Measurements from ENCODE around the gene AGBL3.
A peak's percentile ranks its signal among the peaks of the same experiment; 100 is the strongest.
"Not testable (repeated sequence)": the region's sequence is repeated elsewhere in the genome, so short reads cannot be mapped to it uniquely, and the experiment has no call there.

The AGBL3 gene

DNA sequence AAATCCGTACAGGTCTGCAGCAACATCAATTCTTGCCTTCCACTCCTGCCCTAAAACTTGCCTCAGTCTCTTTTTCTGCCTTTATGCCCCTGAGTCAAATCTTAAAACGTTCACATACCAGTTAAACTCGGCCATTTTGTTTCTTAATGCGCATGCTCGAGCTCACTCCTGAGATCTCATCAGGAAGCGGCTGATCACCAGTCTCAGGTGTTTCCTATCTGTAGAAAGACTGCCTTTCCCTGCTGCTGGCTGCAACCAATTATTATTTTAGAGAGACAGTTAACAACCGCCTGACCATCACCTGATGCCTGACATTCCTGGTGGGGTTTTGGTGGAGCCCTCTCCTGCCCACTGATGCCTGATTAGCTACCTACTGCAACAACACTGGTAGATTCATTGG is 91.3 kb downstream of the AGBL3 start:
- DNase-seq (ENCODE audit: low read depth) = no peak

DNA sequence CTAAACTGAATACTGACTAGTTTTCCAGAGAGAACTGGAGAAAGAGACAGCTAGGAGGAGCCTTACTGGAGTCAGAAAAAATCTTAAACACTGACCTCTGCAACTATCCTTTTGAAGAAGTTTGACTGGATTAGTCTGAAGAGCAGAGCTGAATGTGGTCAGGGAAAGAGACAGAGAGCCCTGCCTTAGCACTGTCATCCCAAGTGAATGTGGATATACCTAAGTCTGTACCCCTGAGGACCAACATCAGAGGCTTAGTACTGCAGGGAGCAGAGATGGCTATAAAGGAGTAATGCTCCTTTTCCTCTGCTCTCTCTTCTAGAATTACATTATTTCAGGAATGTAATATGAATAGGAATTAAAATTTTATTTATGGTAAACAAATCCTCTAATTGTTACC is 91.7 kb downstream of the AGBL3 start:
- DNase-seq (ENCODE audit: low read depth) = no peak

DNA sequence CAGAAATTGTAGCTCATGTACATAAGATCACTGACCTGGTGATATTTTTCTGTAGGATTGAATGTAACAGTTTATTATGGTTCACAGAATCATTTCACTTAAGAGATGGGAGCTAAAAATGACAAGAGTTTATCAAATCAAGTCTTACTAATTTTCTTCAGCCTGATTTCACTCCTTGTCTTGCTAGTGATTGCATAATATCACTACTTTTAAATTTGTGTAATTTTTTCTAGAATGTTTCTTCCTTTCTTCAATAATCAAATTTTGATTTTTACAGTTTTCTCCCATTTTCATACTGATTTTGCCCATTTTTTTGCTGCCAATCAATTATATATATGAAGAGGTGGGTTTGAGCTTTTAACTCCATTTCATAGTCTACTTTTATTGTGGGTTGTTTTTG is 92.8 kb downstream of the AGBL3 start:
- no peak for DNase-seq (ENCODE audit: low read depth)

DNA sequence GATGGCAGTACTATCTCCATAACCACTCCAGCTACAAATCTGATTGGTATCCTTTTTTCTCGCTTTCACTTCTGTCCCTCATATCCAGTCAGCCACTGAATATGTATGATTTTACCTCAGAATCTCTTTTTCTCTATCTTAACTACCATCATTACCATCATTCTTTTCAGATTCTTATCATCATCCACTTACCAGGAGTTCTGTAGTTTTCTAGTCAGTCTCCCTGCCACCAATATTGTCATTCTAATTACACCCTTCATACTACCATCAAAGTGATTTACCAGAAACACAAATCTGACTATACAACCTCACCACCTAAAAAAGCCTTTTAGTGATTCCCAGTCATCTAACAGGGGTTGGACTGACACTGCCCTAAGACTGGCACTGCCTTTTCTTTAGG is 96.7 kb downstream of the AGBL3 start:
- DNase-seq (ENCODE audit: low read depth) = no peak

DNA sequence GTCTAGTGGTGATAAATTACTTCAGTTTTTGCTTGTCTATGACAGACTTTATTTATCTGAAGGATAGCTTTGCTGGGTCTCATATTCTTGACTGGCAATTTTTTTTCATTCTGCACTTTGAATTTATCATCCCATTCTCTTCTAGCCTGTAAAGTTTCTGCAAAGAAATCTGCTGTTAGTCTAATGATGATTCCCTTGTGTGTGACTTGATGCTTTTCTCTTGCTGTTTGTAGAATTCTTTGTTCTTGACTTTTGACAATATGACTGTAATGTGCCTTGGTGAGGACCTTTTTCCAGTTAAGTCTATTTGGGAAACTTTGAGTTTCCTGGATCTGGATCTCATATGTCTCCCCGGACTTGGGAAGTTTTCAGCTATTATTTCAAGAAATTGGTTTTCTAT is 102.3 kb downstream of the AGBL3 start:
- no peak for DNase-seq (ENCODE audit: low read depth)

DNA sequence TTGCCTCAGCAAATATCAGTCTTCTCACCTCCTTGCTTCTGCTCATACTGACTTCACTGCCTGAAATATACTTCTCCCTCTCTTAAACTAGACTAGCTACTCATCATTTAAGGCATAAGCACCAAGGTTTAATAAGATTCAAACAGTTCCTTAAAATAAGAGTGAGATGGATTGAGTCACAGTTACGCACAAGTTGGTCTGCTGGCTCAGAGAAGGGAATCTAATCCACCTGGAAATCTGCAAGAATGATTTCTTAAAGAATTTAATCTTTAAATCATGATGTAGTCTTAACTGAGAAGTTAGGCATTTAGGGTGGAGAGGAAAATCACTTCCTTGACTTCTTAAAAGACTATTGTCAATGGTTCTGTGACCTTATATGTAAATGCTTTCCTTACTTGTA is 105.4 kb downstream of the AGBL3 start:
- no peak for DNase-seq (ENCODE audit: low read depth)

DNA sequence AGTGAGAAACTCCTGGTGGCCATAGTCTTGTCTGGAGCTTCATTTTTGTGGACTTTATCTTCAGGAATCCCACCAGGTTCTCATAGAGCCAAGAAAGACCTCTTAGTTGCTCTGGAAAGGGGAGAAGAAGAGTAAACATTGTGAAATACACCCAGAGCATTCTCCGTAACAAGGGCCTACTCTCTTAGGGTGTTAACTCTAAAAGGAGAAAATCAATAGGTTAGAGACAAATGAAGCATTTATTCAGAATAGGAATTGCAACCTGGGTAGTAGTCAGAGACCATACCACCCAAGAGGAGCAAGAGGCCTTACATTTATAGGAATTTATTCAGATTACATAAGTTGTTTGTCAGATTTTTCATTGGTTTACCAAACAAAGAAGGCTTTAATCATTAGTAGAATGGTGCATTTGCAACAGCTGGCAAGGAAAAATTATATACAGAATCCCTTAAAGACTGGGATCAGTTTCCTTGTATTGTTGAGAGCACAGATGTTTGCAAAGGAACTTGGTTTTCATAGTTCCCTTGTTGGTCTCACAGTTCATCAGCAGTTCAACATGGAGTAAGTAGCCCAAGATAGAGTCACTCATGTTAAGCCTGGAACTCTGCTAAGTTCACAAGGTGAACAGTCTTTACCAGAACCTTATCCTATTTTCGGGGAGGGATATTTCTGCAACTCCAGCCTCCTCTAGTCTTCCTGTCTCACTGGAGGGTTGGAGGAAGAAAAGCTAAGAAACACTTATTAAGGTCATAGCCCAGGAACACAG is 108.3 kb downstream of the AGBL3 start:
- no peak for DNase-seq (ENCODE audit: low read depth)

DNA sequence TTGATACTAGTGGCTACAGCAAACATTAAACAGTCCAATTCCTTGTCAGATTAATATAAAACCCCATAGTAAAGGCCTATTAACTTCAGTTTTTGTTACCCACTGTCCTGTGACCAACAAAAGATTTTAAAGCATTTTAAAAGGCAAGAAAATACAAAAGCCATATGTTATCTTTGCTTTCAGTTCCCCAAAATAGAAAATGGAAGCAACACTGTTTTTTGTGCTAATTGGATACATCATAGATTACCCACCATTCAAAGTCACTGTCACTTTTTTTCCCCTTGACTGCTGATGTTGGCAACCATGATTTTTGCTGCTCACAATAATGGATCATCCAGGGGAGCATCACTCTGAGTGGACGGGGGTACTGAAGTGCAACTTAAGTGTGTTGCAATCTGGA is 109.1 kb downstream of the AGBL3 start:
- no peak for DNase-seq (ENCODE audit: low read depth)

DNA sequence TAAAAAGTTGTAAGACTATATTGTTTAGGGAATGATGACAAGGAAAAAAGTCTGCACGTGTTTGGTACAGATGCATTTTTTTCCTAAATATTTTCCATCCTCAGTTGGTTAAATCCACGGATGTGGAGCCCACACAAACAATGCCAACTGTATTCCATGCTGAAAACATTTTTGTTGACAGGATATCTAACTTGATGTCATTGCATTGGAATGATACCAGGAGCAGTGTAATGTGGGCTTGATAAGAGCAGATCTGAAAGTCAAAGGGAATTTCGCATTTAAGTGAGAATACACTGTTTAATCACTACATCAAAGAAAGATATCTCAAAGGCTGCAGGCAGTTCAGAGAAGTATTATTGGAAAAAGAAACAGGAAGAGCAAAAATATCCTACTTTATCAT is 112.1 kb downstream of the AGBL3 start:
- DNase-seq (ENCODE audit: low read depth) = no peak

DNA sequence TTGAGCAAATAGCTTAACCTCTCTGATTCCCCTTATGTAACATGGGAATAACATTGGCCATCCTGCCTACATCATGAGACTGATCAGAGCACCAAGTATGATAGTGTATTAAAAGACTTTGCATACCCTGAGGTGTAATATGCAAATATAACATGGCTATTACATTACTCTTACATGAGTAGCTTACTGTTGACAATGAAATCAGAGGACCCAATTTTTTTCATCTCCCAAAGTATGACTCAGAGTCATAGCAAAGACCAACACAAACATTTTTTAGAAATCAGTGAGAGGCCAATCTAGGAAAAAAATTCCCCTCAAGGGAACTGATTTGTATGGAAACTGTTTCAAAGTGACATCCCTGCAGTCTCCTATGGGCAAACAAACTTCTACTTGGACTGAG is 114.5 kb downstream of the AGBL3 start:
- DNase-seq (ENCODE audit: low read depth) = peak; percentile 4

DNA sequence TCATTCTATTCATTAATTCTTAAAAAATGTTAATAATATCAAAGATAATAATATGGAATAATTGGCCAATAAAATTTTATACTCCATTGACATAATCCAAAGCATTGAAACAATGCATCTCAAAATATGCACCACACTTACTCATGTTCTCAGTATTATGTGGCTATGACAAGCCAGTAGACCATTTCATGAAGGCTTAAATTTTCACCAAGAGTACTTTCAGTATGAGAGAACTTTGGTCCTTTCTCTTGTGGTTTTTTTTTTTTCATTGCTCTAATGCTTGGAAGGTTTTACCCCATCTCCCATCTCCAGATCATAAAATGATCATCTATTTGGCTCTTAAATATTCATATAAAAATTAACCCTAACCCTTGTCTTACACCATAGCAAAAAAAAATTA is 116.1 kb downstream of the AGBL3 start:
- DNase-seq (ENCODE audit: low read depth) = no peak

DNA sequence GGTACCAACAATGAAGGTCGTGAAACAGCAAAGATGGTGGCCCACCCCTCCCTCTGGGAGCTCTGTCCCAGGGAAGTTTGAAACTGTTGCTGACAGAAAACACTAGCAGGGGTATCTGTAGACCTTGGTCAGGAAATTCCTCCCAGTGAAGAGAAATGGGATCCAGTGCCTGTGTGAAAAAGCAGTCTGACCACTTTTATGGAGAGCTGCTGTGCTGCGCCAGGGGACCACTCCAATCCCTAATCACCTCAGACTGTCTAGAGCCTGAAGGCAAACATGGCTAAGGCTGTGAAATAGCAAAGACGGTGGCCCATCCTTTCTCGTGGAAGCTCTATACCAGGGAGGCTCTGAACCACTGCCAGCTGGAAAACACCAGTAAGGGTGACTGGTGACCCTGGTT is 123.3 kb downstream of the AGBL3 start:
- no peak for DNase-seq (ENCODE audit: low read depth)

DNA sequence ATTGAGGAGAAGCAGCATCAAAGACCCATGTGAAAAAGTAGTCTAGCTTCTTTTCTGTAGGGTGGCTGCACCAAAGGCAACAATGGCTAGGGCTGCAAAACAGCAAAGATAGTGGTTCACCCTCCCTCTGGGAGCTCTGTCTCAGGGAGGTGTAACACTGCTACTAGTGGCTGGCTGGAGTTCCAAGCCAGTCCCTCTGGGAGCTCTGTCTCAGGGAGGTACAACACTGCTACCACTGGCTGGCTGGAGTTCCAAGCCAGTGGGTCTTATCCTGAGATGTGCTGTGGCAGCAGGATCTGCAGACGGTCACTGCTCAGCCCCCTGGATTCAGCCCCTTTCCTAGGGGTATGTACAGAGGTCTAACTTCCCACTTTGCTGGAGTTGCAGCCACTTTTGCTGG is 123.7 kb downstream of the AGBL3 start:
- DNase-seq (ENCODE audit: low read depth) = no peak

DNA sequence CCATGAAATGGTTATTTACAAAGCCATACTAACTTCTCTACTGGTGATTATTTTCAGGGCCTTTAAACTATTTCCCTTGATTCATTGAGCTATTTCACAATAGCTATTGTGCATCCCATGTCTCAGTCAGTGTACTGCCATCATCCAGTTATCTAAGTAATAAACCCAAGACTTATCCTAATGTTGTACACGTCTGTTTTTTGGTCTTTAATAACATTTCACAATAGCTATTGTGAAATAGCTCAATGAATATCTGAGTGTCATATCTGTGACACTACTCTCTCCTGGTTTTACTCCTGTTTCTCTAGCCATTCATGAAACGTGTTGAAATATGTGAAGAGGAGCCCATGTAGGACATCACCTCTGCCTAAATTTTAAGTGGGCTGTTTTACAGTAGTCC is 125.1 kb downstream of the AGBL3 start:
- DNase-seq (ENCODE audit: low read depth) = no peak

DNA sequence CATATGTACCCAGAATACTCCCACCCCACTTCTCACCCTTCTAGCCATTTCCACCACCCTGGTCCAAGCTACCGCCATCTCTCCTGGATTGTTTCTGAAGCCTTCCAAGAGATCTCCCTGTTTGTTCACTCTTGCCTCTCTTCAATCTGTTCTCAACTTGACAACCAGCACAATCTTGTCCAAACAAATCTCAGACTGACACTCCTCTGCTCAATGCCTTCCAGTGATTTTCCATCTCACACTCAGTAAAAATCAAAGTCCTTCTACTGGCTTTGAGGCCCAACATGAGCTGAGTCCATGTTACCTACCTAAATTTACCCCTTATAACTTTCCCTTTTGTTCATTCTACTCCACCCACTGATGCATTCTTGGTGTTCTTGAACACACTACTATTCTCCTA is 128.3 kb downstream of the AGBL3 start:
- no peak for DNase-seq (ENCODE audit: low read depth)

DNA sequence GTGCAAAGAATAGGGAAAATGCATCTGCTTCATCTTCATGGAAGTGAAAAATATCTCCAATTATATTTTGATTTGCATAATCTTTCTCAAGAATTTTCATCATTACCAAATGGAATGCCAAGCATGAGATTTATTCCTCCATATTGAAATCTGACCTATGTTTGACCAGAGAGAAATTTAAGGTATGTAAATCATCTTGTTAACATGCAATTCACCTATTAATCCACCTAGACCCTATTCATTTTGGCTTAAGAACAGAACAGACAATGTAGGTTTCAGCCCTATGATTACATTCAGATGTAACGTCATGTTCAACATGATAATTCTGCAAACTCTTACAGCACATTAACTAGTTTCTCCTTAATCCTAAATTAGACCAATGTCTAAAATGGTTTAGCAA is 130.8 kb downstream of the AGBL3 start:
- no peak for DNase-seq (ENCODE audit: low read depth)

DNA sequence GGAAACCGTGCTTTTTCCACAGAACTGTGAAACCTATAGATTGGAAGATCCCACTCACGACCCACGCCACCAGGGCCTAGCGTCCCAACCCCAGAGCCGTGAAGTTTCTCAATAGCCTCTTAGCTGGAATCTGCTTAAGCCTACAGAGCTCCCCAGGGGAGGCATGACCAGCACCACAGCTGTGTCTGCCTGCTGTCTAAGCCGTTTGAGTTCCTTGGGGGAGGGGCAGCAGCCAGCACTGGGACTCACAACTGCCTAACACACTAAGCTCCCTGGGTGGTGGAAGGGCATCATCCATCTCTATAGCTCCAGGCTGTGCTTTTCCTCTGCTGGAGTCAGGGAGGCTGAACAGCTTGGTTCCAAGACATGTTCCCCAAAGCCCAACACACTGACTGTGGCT is 135.6 kb downstream of the AGBL3 start:
- DNase-seq (ENCODE audit: low read depth) = no peak

DNA sequence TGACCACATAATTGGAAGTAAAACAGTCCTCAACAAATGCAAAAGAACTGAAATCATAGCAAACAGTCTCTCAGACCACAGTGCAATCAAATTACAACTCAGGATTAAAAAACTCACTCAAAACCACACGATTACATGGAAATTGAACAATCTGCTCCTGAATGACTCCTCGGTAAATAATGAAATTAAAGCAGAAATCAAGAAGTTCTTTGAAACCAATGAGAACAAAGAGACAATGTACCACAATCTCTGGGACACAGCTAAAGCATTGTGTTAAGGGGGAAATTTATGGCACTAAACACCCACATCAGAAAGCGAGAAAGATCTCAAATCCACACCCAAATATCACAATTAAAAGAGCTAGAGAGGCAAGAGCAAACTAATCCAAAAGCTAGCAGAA is 138.3 kb downstream of the AGBL3 start:
- DNase-seq (ENCODE audit: low read depth) = not testable (repeated sequence)

DNA sequence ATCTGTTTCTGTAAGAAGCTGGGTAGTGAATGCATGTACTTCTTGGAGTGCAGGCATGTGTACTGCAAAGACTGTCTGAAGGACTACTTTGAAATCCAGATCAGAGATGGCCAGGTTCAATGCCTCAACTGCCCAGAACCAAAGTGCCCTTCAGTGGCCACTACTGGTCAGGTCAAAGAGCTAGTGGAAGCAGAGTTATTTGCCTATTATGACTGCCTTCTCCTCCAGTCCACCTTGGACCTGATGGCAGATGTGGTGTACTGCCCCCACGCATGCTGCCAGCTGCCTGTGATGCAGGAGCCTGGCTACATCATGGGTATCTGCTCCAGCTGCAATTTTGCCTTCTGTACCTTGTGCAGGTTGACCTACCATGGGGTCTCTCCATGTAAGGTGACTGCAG is 142.6 kb downstream of the AGBL3 start:
- DNase-seq (ENCODE audit: low read depth) = no peak

DNA sequence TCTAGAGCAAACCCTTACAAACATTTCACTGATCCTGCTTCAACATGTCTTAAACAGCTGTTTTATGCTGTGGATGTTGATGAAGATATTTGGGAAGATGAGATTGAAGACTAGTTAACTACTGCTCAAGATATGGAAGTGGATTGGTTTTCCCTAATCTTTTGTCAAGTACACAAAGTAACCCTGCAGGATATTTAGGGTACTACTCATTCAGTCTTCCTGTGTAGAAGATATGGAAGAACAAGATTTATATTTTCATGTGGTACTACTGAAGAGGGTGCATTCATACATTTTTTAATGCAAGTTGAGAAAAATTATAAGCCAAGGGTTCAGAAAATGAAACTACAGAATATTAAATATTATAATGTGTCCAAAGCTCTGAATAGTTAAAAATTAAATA is 143.3 kb downstream of the AGBL3 start:
- no peak for DNase-seq (ENCODE audit: low read depth)

DNA sequence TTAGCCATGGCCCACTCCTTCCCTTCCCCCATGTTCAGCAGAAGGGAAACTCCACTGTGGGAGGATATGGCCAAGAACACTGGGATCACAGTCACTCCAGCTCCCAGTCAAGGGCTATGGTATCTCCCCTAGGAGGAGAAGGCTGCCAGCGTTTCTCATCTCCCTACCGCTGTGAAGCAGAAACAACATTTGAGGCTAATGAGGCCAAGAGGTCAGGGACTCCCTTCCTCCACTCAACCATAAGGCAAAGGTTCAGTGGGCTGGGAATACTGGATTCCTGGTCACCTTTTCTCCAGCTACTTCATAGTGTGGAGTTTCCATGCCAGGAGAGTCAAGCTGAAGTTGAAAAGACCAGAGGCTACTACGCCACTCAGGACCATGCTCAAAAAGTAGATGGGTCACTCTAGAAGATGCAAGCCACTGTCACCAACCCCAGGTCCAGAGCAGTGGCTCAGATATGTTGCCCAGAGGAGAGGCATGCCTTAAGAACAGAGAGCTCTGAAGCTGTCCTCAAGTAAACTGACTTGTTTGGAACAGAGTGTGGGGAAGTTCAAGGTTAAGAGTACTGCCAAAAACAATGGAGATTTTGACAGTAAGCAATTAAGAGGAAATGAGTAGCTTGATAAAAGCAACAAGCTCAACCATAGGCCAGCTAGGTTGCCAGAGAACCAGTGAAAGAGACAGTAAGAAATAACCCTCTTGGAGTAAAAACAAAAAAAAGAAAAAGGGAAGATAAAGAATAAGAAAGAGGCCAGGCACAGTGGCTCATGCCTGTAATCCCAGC is 157.8 kb downstream of the AGBL3 start:
- DNase-seq (ENCODE audit: low read depth) = no peak

DNA sequence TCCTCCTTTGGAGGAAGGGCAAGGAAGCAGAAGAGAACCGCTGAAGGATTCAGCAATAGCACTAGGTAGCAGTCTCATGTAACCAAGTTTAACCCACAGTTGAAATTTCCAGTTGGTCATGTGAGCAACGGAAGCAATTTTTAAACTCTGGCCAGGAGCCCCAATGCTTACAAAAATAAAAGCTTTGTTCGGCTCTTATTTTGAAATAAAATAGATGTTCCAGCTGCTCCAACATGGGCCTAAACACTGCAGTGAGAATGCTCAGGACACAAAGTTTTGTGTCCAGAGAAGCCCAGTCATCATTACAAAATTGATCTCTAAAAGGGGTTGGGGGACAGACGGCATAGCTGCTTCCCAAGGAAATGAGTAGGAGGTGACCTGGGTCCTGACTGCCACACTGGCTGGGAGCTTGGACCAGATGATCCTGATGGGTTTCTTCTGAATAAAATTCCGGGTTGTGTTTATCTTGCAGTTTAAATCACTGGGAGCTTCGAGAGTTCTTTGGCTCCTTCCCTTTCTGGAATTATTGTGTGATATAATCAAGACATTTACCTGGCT is 161.1 kb downstream of the AGBL3 start:
- DNase-seq (ENCODE audit: low read depth) = no peak

DNA sequence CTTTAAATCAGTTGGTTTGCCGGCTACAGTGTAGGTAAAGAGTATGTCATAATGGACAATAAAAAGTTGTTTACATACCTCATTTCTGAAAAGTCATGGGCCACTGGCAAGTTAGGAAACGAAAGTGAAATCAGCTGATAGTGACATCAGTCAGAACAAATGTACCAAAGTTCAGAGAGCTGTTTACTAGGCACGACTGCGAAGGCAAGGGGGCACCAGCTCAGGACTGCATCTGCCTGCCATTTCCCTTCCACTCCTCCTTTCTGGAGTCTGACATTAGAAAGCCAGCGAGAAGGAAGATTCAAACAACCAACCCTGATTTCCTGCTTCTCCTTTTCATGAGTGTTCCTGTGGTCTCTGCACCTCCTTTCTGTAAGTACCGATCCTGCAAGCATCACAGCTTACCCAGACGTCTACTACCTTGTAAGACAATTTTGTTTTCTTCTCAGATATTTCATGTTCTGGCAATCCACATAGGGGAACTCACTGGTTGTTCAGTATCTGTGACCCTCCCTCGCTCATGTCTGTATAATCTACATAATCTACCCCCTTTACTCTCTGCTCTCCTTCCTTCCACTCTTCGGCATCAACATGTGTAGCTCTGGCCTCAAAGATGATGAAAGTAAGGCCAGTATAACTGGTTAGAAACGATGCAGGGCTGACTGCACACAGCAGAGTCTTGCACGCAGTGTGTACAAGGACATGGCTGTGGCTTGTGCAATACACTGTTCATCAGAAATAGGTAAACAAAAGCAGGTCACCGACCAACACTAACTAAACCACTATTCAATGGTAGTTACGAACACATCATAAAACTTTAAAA is 161.8 kb downstream of the AGBL3 start, which contains the start of gene TMEM140:
TSS of gene TMEM140 (plus strand) at position 174 of the 823 bp plus-strand sequence. CDS start 16,370 bp downstream, outside the sequence.
- no peak for DNase-seq (ENCODE audit: low read depth)

Data from HS-27A (cell line).